Common myeloid progenitor, CD34-positive (primary cell): ENCODE results near the gene RPEL1.

ENCODE experiments used
- CTCF ChIA-PET: fragments of 350-600 bp; sonication (Branson Sonifier 250); formaldehyde crosslinking; loops from one replicate; lab custom pipeline; 2021; ENCODE audit warnings: antibody characterized with exemption; lab: Charles Lee
- POLR2A ChIA-PET: fragments of 350-600 bp; sonication (Branson Sonifier 250); formaldehyde crosslinking; loops from one replicate; lab custom pipeline; 2021; ENCODE audit warnings: antibody characterized with exemption; lab: Charles Lee
- DNase-seq, 3 donors: peaks; one replicate each; pipeline versions ENCODE4 v3.0.0 to v3.0.0-alpha.2; 2013
- H3K27ac ChIP-seq, 2 experiments: 1 replicate in 1 of 2; 2 replicates in 1 of 2; pipeline ENCODE4 v1.7.0; 2013; ENCODE audit warnings: inconsistent platforms in 2 of 2, low read length in 2 of 2, mild to moderate bottlenecking in 2 of 2, low read depth in 1 of 2, moderate library complexity in 1 of 2; ENCODE audit not compliant: severe bottlenecking in 2 of 2, insufficient read depth in 1 of 2, poor library complexity in 1 of 2
- H3K27me3 ChIP-seq, 5 experiments: replicated peaks in 2 of 5; 1 replicate in 3 of 5; 2 replicates in 2 of 5; pipeline versions ENCODE4 v1.6.1 to v1.7.0; 2013; ENCODE audit warnings: low read length in 4 of 5, mild to moderate bottlenecking in 2 of 5, moderate library complexity in 2 of 5, inconsistent platforms in 1 of 5; ENCODE audit not compliant: insufficient read depth in 5 of 5, control insufficient read depth in 4 of 5
- H3K36me3 ChIP-seq, 4 experiments: 1 replicate in 2 of 4; 2 replicates in 2 of 4; pipeline versions ENCODE4 v1.6.1 to v1.7.0; 2013; ENCODE audit warnings: low read length in 3 of 4, control low read depth in 1 of 4, mild to moderate bottlenecking in 1 of 4; ENCODE audit not compliant: control insufficient read depth in 4 of 4, insufficient read depth in 4 of 4
- H3K4me1 ChIP-seq, 4 experiments: 1 replicate in 3 of 4; 2 replicates in 1 of 4; pipeline versions ENCODE4 v1.6.1 to v1.7.1; 2013; ENCODE audit warnings: low read length in 3 of 4, mild to moderate bottlenecking in 3 of 4, control low read depth in 1 of 4, inconsistent platforms in 1 of 4, moderate library complexity in 1 of 4; ENCODE audit not compliant: control insufficient read depth in 4 of 4, insufficient read depth in 4 of 4; ENCODE audit errors: control extremely low read depth in 1 of 4
- H3K4me3 ChIP-seq, 7 experiments: 1 replicate in 4 of 7; 2 replicates in 3 of 7; pipeline versions ENCODE4 v1.5.1 to v1.7.0; 2013; ENCODE audit warnings: mild to moderate bottlenecking in 7 of 7, low read length in 6 of 7, moderate library complexity in 6 of 7, inconsistent platforms in 2 of 7, low read depth in 2 of 7, control low read depth in 1 of 7; ENCODE audit not compliant: insufficient read depth in 4 of 7, control insufficient read depth in 1 of 7; ENCODE audit errors: extremely low read depth in 1 of 7
- H3K9me3 ChIP-seq, 5 experiments: 1 replicate in 4 of 5; 2 replicates in 1 of 5; pipeline versions ENCODE4 v1.6.1 to v1.7.1; 2013; ENCODE audit warnings: low read length in 4 of 5, mild to moderate bottlenecking in 2 of 5, inconsistent platforms in 1 of 5, low read depth in 1 of 5, moderate library complexity in 1 of 5; ENCODE audit not compliant: control insufficient read depth in 4 of 5, insufficient read depth in 2 of 5; ENCODE audit errors: control extremely low read depth in 1 of 5
- WGBS: methylation state at CpG from one replicate; pipeline ENCODE4 v1.1.5; 2013; ENCODE audit not compliant: insufficient coverage; 5-methylcytosine and 5-hydroxymethylcytosine counted together

Gene RPEL1

GRCh38 chr10:103287992-103288391 is 42.3 kb downstream of the RPEL1 start:
- no peak overlapping the region for H3K27ac ChIP-seq
- CTCF ChIA-PET, result no interaction called here
- no peak overlapping the region for H3K4me3 ChIP-seq
- no peak for DNase-seq
- peaks cover 9 to 28% (median 12%) of the 10 kb centered on the region in 5 experiments for H3K27me3 ChIP-seq
- H3K36me3 ChIP-seq, result no peaks in the 10 kb centered on the region
- H3K9me3 ChIP-seq, result no peaks in the 10 kb centered on the region
- WGBS, result 93% methylated on average over 3 of the region's 5 CpGs
- no peaks in the 10 kb centered on the region for H3K4me1 ChIP-seq
- POLR2A ChIA-PET, result no interaction called here

- H3K9me3 ChIP-seq, result no peaks in the 10 kb centered on the region
- WGBS, result 92% methylated on average over 3 of the region's 4 CpGs
- POLR2A ChIA-PET, result no interaction called here
- DNase-seq, result no peak
- CTCF ChIA-PET, result no interaction called here
- H3K27me3 ChIP-seq, result peaks cover 9 to 25% (median 12%) of the 10 kb centered on the region in 5 experiments
- H3K4me1 ChIP-seq, result no peaks in the 10 kb centered on the region
- H3K27ac ChIP-seq, result no peak overlapping the region
- H3K4me3 ChIP-seq, result no peak overlapping the region
- H3K36me3 ChIP-seq, result no peaks in the 10 kb centered on the region
Observed at GRCh38 chr10:103291588-103291987, 45.9 kb downstream of the RPEL1 start.

GRCh38 chr10:103295374-103296015 is 49.8 kb downstream of the RPEL1 start:
- CTCF ChIA-PET, result interaction anchor here (0.6 to 0.9 kb wide), 2 partner anchors 39 to 51 kb away, joined by 3 read pairs; no protein-coding TSS in a partner anchor
- no peak overlapping the region for H3K27ac ChIP-seq
- H3K9me3 ChIP-seq, result no peaks in the 10 kb centered on the region
- no peaks in the 10 kb centered on the region for H3K4me1 ChIP-seq
- DNase-seq, result no peak
- peaks cover 0 to 2% (median 0%) of the 10 kb centered on the region in 5 experiments for H3K27me3 ChIP-seq
- H3K36me3 ChIP-seq, result no peaks in the 10 kb centered on the region
- POLR2A ChIA-PET, result no interaction called here
- no CpG with 5 or more reads among the region's 2 CpGs for WGBS
- no peak overlapping the region for H3K4me3 ChIP-seq
